SHP77 treated with DMSO at 0.1 percent for 48 hours (cell line): Measurements from ENCODE around the gene DLG1.

ENCODE experiments used
- DNase-seq: peaks from one replicate; lab custom pipeline; 2025; lab: John Stamatoyannopoulos, UW

DLG1 gene

GRCh38 chr3:197014942-197015575 is 283.4 kb downstream of the DLG1 start:
- DNase-seq = no peak

DNA sequence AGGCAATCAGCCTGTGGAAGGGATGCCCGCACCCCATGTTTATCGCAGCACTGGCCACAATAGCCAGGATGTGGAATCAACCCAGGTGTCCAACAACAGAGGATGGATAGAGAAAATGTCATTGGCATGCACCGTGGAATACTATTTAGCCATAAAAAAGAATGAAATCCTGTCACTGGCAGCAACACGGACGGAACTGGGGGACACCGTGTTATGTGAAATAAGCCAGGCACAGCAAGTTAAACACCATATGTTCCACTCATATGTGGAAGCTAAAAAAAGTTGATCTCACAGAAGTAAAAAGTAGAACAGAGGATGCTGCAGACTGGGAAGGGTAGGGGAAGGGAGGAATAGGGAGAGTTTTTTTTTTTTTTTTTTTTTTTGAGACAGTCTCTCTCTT is 284.4 kb downstream of the DLG1 start:
- DNase-seq = no peak

GRCh38 chr3:197012540-197012883 is 285.9 kb downstream of the DLG1 start:
- DNase-seq = no peak

GRCh38 chr3:197011780-197012539 is 286.5 kb downstream of the DLG1 start:
- DNase-seq = no peak

DNA sequence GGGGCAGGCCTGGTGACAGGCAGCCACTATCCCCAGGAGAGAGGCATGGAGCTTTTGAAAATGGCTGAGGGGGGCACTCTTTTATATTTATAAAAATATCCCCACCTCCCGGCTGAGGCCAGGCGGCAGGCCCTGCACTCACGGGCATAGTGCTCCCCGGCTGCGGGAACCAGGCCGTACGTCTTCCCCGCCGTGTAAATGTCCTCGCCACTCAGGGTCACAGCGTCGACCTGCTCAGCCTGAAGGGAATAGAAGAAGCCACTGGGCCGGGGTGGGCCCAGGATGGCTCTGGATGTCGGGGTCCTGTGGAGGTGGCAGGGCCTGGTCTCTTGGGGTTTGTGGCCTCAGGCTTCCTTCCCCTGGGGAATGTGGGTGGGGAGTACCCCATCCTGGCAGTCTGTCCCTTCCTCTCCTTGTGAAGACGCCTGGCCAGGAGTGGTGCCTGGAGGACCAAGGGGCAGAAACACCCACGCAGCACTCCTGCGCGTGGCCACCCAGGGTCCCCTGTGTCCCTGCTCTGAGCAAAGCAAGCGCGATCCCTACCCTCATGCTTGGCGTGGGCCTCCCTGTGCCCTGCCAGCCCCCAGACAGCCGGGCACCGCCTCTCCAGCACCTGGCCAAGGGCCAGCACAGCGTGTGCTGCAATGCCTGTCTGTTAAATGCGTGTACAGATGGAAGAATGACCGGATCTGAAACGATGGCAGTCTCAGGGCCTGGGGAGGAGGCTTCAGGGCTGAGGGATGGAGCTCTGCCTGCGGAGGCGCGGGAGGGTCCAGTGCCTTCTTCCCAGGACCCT is 287.7 kb downstream of the DLG1 start:
- DNase-seq = no peak

- DNase-seq = no peak
Measured at GRCh38 chr3:197009532-197010019, 288.8 kb downstream of the DLG1 start.

GRCh38 chr3:197008436-197009209 is 289.8 kb downstream of the DLG1 start:
- DNase-seq = no peak

- no peak for DNase-seq
Measured at GRCh38 chr3:197007953-197008352, 290.5 kb downstream of the DLG1 start.

GRCh38 chr3:197007296-197007940 is 291.0 kb downstream of the DLG1 start:
- no peak for DNase-seq

DNA sequence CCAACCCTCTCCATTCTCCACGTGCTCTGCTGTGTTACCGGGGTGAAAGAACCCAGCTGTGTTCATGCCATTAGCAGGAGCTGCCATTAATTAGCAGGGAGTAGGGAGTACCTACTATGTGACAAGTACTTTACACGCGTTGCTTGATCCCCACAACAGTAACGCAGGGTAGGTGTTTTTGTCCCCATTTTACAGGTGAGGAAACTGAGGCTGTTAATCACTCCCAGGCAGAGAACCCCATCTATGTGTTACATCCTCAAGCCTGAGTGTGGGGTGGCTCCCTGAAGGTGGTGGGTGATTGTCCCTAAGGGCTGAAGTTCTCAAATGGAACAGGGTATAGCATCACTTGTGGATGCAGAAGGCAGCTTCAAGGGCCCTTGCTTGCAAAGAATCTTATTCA is 291.6 kb downstream of the DLG1 start:
- no peak for DNase-seq

DNA sequence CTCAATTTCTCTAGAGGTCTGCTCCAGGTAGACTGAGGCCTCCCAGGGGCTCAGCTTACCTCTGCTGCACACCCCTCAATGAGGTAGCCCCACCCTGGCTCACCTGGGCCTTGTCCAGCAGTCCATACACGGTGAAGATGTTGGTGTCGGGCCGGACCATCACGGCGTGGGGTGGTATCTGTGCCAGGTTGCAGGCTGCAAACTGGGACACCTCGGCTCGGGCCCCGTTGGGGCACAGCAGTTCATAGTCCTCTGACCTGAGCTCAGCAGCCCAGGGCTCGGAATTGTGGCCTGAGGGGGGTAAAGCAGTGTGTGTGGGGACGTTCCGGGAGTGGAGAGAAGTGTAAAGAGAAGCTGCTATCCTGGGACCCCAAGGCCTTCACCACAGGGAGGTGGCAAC is 292.0 kb downstream of the DLG1 start:
- no peak for DNase-seq

- no peak for DNase-seq
Measured at GRCh38 chr3:197003461-197004385, 294.7 kb downstream of the DLG1 start.

DNA sequence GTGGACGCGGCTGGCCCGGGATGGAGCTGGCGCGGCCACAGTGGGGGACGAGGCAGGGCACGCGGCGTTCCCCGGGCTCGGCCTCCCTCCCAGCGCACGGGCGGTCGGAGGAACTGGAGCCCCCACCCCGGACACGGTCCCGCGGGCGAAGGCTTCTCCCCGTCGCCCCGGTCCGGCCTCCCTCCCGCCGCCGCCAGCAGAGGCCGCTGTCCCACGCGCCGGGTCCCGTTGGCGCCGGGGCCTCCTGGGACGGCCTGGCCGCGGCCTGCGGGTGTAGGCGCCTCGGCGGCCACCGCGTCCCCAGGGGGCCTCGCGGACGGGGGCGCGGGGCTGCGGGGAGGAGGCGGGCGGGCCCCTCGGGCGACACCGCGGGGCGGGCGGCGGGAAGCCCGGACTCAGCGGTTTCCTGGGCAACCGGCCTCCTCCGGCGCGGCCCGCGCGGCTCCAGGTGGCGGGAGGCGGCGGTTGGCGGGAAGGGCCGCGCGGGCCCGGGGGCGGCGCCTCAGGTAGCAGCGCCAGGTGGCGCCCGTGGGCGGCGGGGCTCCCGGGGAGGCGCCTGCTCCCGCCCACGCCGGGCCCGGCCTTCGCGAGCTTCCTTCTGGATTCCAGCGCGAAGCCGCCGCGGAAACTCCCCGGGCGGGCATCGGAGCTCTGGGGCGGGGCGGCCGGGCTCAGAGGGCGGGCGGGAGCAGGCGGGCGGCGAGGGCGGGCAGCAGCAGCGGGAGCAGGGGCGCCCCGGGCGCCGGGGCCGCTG is 295.5 kb downstream of the DLG1 start:
- DNase-seq = no peak

DNA sequence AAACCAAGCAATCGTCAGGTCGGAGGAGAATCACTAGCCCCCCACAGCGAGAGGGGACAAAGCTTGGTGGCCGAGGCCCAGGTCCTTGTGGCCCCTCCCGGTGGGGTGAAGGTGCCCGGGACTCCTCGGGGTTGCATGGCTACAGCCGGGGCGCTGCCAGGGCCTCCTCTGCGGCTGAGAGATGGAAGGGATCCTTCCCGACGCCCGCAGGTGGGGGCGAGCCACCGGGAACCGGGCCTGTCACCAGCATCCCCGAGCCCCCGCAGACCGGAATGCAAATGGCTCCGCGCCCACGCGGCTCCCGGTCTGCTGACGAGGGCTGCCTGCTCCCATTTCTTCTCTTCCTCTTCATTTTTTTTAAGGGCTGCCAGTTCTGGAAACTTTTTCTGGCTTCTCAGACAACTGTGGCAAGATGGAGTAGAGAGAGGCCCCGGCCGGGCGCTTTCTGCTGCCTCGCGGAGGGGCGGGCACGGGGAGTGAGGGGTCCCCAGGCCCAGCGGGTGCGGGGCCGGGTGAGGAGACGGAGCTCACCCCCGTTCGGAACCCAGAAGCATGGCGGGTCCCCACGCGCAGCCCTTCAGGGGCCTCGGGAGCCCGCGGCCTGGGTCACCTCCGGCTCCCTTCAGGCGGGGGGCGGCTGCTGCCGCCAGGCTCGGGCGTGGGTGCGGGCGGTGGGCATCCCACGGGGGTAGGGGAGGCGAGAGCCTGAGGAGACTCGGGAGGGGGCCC is 296.3 kb downstream of the DLG1 start:
- no peak for DNase-seq

- no peak for DNase-seq
Measured at GRCh38 chr3:197001106-197001971, 297.1 kb downstream of the DLG1 start.

- DNase-seq = no peak
Measured at GRCh38 chr3:197000211-197000610, 298.2 kb downstream of the DLG1 start.

GRCh38 chr3:196998966-196999760 is 299.2 kb downstream of the DLG1 start:
- DNase-seq = no peak
